Upper lobe of left lung (tissue), 6 donors: ENCODE results near the gene SCYL3. TPM values are rescaled to one million over a fixed set of nuclear protein-coding genes. Genes with fewer than 3 reads are reported as not detected.

ENCODE experiments used
- ATAC-seq, 2 donors: fragments of 200-7000 bp; cut with Tn5 transposase; one replicate each; pipeline ENCODE4 v1.9.1; 2022; ENCODE audit warnings: mild to moderate bottlenecking in 2 of 2, moderate library complexity in 2 of 2; ENCODE audit not compliant: low FRiP score in 2 of 2
- DNase-seq, 2 donors: peaks; one replicate each; pipeline ENCODE4 v3.0.0-alpha.2; 2019 to 2020
- H3K27ac ChIP-seq, 4 donors: fragments of 200-600 bp; sonication (generic); one replicate each; pipeline ENCODE4 v1.5.1; 2016 to 2019
- H3K27me3 ChIP-seq, 4 donors: fragments of 200-600 bp; sonication (generic); one replicate each; pipeline ENCODE4 v1.5.1; 2017 to 2019
- H3K36me3 ChIP-seq, 4 donors: fragments of 200-600 bp; sonication (generic); one replicate each; pipeline ENCODE4 v1.5.1; 2016 to 2019
- H3K4me1 ChIP-seq, 4 donors: fragments of 200-600 bp; sonication (generic); one replicate each; pipeline ENCODE4 v1.5.1; 2018 to 2019
- H3K4me3 ChIP-seq, 4 donors: fragments of 200-600 bp; sonication (generic); one replicate each; pipeline ENCODE4 v1.5.1; 2017 to 2019; ENCODE audit warnings: mild to moderate bottlenecking in 2 of 4, moderate library complexity in 1 of 4
- H3K9me3 ChIP-seq, 4 donors: fragments of 200-600 bp; sonication (generic); one replicate each; pipeline ENCODE4 v1.5.1; 2018 to 2019
- CTCF ChIP-seq, 6 experiments: fragments of 450-650 bp in 4 of 6; fragments of 200-600 bp in 2 of 6; sonication (generic) in 2 of 6; IDR thresholded peaks; one replicate each; pipeline ENCODE4 v1.5.1; 2016 to 2019; ENCODE audit warnings: antibody characterized with exemption in 6 of 6
- EP300 ChIP-seq, 4 donors: sonication (generic); formaldehyde crosslinking; IDR thresholded peaks; one replicate each; pipeline ENCODE4 v1.5.1; 2017; ENCODE audit warnings: antibody characterized with exemption in 4 of 4, control low read depth in 2 of 4
- POLR2A ChIP-seq, 4 donors: fragments of 450-650 bp; IDR thresholded peaks; one replicate each; pipeline ENCODE4 v1.5.1; 2016 to 2017; ENCODE audit warnings: antibody characterized with exemption in 4 of 4, mild to moderate bottlenecking in 2 of 4
- POLR2AphosphoS5 ChIP-seq, 2 donors: sonication (generic); formaldehyde crosslinking; IDR thresholded peaks; one replicate each; pipeline ENCODE4 v1.5.1; 2017; ENCODE audit warnings: antibody characterized with exemption in 2 of 2
- WGBS, 2 donors: methylation state at CpG; one replicate each; pipeline ENCODE4 v1.1.5; 2017 to 2018; 5-methylcytosine and 5-hydroxymethylcytosine counted together
- total RNA-seq, 6 donors: library from RNA; depleted of rRNA in 4 of 6; stranded (reverse); fragments of >200 nt in 4 of 6; gene quantifications; one replicate each; pipeline versions ENCODE4 v1.1.0 to v1.2.1, GENCODE V29; 2016 to 2021
- donor health status: DM: no; HTN: no; CAD: no; lungs with moderate emphysema.
- donor health status: DM: no; HTN: yes; CAD: no; lungs with severe emphysema.

The SCYL3 gene
- total RNA-seq, 6 donors from 2014 or later, result 6.4 to 15.1 (median 10.7) TPM

DNA sequence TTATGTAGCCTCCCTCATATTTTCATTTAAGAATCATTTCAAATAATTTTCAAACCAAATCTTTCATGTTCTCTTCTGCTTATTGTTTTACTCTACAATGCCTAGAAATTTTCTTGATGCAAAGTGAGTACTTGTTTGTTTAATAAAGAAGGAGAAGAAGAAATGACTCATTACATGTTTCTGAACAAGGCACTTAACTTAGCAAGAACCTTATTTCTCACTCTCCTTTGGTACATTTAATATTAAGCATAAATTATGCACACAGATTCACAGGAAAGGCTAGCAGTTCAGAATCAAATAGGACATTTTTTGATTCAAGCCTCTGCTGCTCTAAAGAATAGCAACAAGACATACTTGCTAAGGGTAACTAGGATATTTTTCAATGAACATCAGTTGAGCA, 9.1 kb downstream of the SCYL3 start:
- Histone ChIP-seq H3K27ac (no peak overlapping the region), H3K4me1 (peaks cover 0 to 4% (median 0%) of the 10 kb centered on the region in 4 donors), H3K9me3 (no peaks in the 10 kb centered on the region), H3K27me3 (no peaks in the 10 kb centered on the region), H3K36me3 (peaks cover 10 to 47% (median 18%) of the 10 kb centered on the region in 4 donors), H3K4me3 (no peak overlapping the region)
- DNase-seq (no peak), ATAC-seq (no peak)
- TF ChIP-seq POLR2A (IDR thresholded peaks at IDR 0.05), result no peak
- no peak for TF ChIP-seq EP300 (IDR thresholded peaks at IDR 0.05)
- no peak for TF ChIP-seq POLR2AphosphoS5 (IDR thresholded peaks at IDR 0.05)
- no peak for TF ChIP-seq CTCF (IDR thresholded peaks at IDR 0.05)

GRCh38 chr1:169882039-169882511, 11.6 kb downstream of the SCYL3 start:
- DNase-seq (peak in 1 of 2 donors; percentile 69), ATAC-seq (no peak)
- 92 to 96% methylated on average over 6 to 20 of the region's 20 CpGs for WGBS, 2 donors
- TF ChIP-seq CTCF (IDR thresholded peaks at IDR 0.05) (no peak), EP300 (IDR thresholded peaks at IDR 0.05) (no peak), POLR2A (IDR thresholded peaks at IDR 0.05) (no peak), POLR2AphosphoS5 (IDR thresholded peaks at IDR 0.05) (no peak)
- H3K4me3 ChIP-seq, result no peak overlapping the region
- H3K9me3 ChIP-seq, result no peaks in the 10 kb centered on the region
- peaks cover 7 to 44% (median 15%) of the 10 kb centered on the region in 4 donors for H3K36me3 ChIP-seq
- no peak overlapping the region for H3K27ac ChIP-seq
- peaks cover 0 to 13% (median 2%) of the 10 kb centered on the region in 4 donors for H3K4me1 ChIP-seq
- no peaks in the 10 kb centered on the region for H3K27me3 ChIP-seq

GRCh38 chr1:169879034-169879840, 14.5 kb downstream of the SCYL3 start:
- Histone ChIP-seq H3K27ac (peak overlapping the region in 3 of 4 donors; percentile 19 to 61 (median 27)), H3K4me1 (peaks cover 0 to 13% (median 2%) of the 10 kb centered on the region in 4 donors), H3K9me3 (no peaks in the 10 kb centered on the region), H3K4me3 (no peak overlapping the region), H3K36me3 (peaks cover 12 to 51% (median 30%) of the 10 kb centered on the region in 4 donors), H3K27me3 (no peaks in the 10 kb centered on the region)
- TF ChIP-seq CTCF (IDR thresholded peaks at IDR 0.05) (no peak), EP300 (IDR thresholded peaks at IDR 0.05) (no peak), POLR2A (IDR thresholded peaks at IDR 0.05) (no peak), POLR2AphosphoS5 (IDR thresholded peaks at IDR 0.05) (no peak)
- ATAC-seq, result no peak
- 78 to 84% methylated on average over 4 of the region's 4 CpGs for WGBS, 2 donors
- no peak for DNase-seq

DNA sequence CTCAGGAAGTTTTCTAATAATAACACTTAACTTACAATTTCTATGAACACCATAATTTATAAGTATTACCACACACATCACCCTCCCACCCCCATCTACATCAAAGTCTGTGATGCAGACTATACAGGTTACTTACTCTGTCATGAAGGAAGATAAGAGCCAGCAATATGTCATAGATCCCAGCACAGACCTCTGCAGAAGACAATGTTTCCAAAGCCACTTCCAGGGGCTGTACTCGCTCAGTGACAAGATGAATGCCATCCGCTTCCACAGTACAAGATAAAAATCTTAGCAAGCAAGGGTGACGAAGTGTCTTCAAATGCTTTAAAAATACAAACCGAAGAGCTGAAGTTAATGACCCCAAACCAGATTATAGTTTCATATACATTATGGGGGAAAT, 15.2 kb downstream of the SCYL3 start:
- peaks cover 12 to 58% (median 35%) of the 10 kb centered on the region in 4 donors for H3K36me3 ChIP-seq
- H3K4me1 ChIP-seq, result peaks cover 0 to 13% (median 2%) of the 10 kb centered on the region in 4 donors
- no peaks in the 10 kb centered on the region for H3K9me3 ChIP-seq
- no peaks in the 10 kb centered on the region for H3K27me3 ChIP-seq
- WGBS, 2 donors, result 72 to 80% methylated on average over 4 of the region's 4 CpGs
- peak overlapping the region in 2 of 4 donors; percentile 19 to 61 for H3K27ac ChIP-seq
- TF ChIP-seq POLR2A (IDR thresholded peaks at IDR 0.05), result no peak
- TF ChIP-seq CTCF (IDR thresholded peaks at IDR 0.05), result no peak
- no peak for TF ChIP-seq POLR2AphosphoS5 (IDR thresholded peaks at IDR 0.05)
- no peak for TF ChIP-seq EP300 (IDR thresholded peaks at IDR 0.05)
- no peak overlapping the region for H3K4me3 ChIP-seq
- DNase-seq (no peak), ATAC-seq (no peak)
